Neural progenitor cell (in vitro differentiated cells): ENCODE results near the gene DSTN. TPM values are rescaled to one million over a fixed set of nuclear protein-coding genes. Genes with fewer than 3 reads are reported as not detected.
"Not testable (repeated sequence)": the region's sequence is repeated elsewhere in the genome, so short reads cannot be mapped to it uniquely, and the experiment has no call there.

Experiments used
- DNase-seq: peaks from one replicate; pipeline ENCODE4 v3.0.0-alpha.2; 2016; ENCODE audit warnings: low spot score
- H2AFZ ChIP-seq: fragments of 200-600 bp; sonication (generic); replicated peaks from 2 replicates; pipeline ENCODE4 v1.6.1; 2016; ENCODE audit warnings: antibody characterized with exemption
- H3F3A ChIP-seq: fragments of 200-600 bp; sonication (generic); 2 replicates; pipeline ENCODE4 v1.6.1; 2016; ENCODE audit warnings: antibody characterized with exemption, low read depth
- H3K27ac ChIP-seq: fragments of 200-600 bp; sonication (generic); 2 replicates; pipeline ENCODE4 v1.5.1; 2016; ENCODE audit warnings: mild to moderate bottlenecking
- H3K27me3 ChIP-seq: fragments of 200-600 bp; sonication (generic); 2 replicates; pipeline ENCODE4 v1.6.1; 2016; ENCODE audit warnings: mild to moderate bottlenecking, moderate library complexity
- H3K36me3 ChIP-seq: fragments of 200-600 bp; sonication (generic); 2 replicates; pipeline ENCODE4 v1.5.1; 2016
- H3K4me1 ChIP-seq: fragments of 200-600 bp; sonication (generic); 2 replicates; pipeline ENCODE4 v1.6.1; 2016; ENCODE audit warnings: mixed run types
- H3K4me2 ChIP-seq: fragments of 200-600 bp; sonication (generic); 2 replicates; pipeline ENCODE4 v1.6.1; 2016
- H3K4me3 ChIP-seq: fragments of 200-600 bp; sonication (generic); 2 replicates; pipeline ENCODE4 v1.5.1; 2016
- H3K79me2 ChIP-seq: fragments of 200-600 bp; sonication (generic); 2 replicates; pipeline ENCODE4 v1.6.1; 2016; ENCODE audit warnings: low read depth
- H3K9ac ChIP-seq: fragments of 200-600 bp; sonication (generic); 2 replicates; pipeline ENCODE4 v1.6.1; 2016
- H3K9me3 ChIP-seq: fragments of 200-600 bp; sonication (generic); 2 replicates; pipeline ENCODE4 v1.5.1; 2016; ENCODE audit warnings: low read depth
- H4K20me1 ChIP-seq: fragments of 200-600 bp; sonication (generic); 2 replicates; pipeline ENCODE4 v1.6.1; 2016; ENCODE audit warnings: low read depth
- H3K27ac Mint-ChIP-seq: 3 replicates; pipeline ENCODE4 v1.8.0; 2021; ENCODE audit warnings: mixed read lengths
- H3K27me3 Mint-ChIP-seq: 2 replicates; pipeline ENCODE4 v1.8.0; 2022; ENCODE audit warnings: low read depth, mild to moderate bottlenecking, inconsistent platforms, moderate library complexity, mixed read lengths; ENCODE audit not compliant: insufficient read depth
- H3K36me3 Mint-ChIP-seq: 3 replicates; pipeline ENCODE4 v1.8.0; 2021; ENCODE audit warnings: mixed read lengths
- H3K4me1 Mint-ChIP-seq: 3 replicates; pipeline ENCODE4 v1.8.0; 2021; ENCODE audit warnings: mixed read lengths
- H3K4me3 Mint-ChIP-seq: 3 replicates; pipeline ENCODE4 v1.8.0; 2021; ENCODE audit warnings: mild to moderate bottlenecking, moderate library complexity, mixed read lengths
- H3K9me3 Mint-ChIP-seq: 3 replicates; pipeline ENCODE4 v1.8.0; 2020; ENCODE audit warnings: mixed read lengths
- CTCF ChIP-seq: fragments of 200-600 bp; sonication (generic); IDR thresholded peaks from 2 replicates; pipeline ENCODE4 v1.5.1; 2017; ENCODE audit warnings: antibody characterized with exemption, mild to moderate bottlenecking
- EZH2 ChIP-seq: fragments of 200-600 bp; sonication (generic); IDR thresholded peaks from 2 replicates; pipeline ENCODE4 v1.6.1; 2017; ENCODE audit warnings: antibody characterized with exemption, mild to moderate bottlenecking, moderate library complexity
- EZH2phosphoT487 ChIP-seq: fragments of 200-600 bp; sonication (generic); IDR thresholded peaks from 2 replicates; pipeline ENCODE4 v1.6.1; 2017; ENCODE audit warnings: antibody characterized with exemption
- total RNA-seq: library from RNA; depleted of rRNA; stranded (reverse); fragments of >200 nt; gene quantifications from 2 replicates; pipeline ENCODE4 v1.2.3, GENCODE V29; 2015; ENCODE audit warnings: low replicate concordance

Gene DSTN
- total RNA-seq, 1 donor from 2014 or later: 158 TPM

- Histone ChIP-seq H3K79me2 (peaks cover 16% of the 10 kb centered on the region), H3K4me3 (no peak overlapping the region), H4K20me1 (peaks cover 19% of the 10 kb centered on the region), H2AFZ (no peak overlapping the region), H3K9me3 (no peaks in the 10 kb centered on the region), H3K27me3 (no peaks in the 10 kb centered on the region), H3K4me2 (no peak overlapping the region), H3K36me3 (no peaks in the 10 kb centered on the region), H3K27ac (no peak overlapping the region), H3K4me1 (peaks cover 2% of the 10 kb centered on the region), H3K9ac (no peak overlapping the region), H3F3A (no peaks in the 10 kb centered on the region)
- Mint-ChIP-seq H3K36me3 (peaks cover 54% of the 10 kb centered on the region), H3K4me3 (no peak overlapping the region), H3K27me3 (peaks cover 6% of the 10 kb centered on the region), H3K4me1 (peaks cover 19% of the 10 kb centered on the region), H3K27ac (no peak overlapping the region), H3K9me3 (peaks cover 13% of the 10 kb centered on the region)
- DNase-seq: no peak
- no peak for TF ChIP-seq EZH2phosphoT487
- no peak for TF ChIP-seq CTCF
- TF ChIP-seq EZH2: no peak
Observed at GRCh38 chr20:17657898-17658647, 88.2 kb downstream of the DSTN start.

DNA sequence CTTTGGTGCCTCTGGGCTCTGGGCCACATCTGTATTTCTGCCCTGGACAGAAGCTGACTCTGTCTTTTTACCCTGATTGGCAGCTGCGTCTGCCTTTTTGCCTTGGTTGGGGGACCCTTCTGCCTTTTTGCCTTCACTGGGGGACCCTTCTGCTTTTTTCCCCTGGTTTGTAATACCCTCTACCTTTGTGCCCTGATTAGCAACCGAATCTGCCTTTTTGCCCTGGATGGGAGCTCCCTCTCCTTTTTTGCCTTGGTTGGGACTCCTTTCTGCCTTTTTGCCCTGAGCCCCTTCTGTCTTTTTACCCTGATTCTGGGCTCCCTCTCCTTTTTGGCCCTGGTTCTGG, 88.7 kb downstream of the DSTN start:
- peaks cover 7% of the 10 kb centered on the region for H3K4me1 ChIP-seq
- H3K9me3 Mint-ChIP-seq: peaks cover 13% of the 10 kb centered on the region

GRCh38 chr20:17659344-17659743, 89.5 kb downstream of the DSTN start:
- not testable (repeated sequence) for H3K27ac Mint-ChIP-seq, H3K27me3 Mint-ChIP-seq, H3F3A ChIP-seq, H3K36me3 ChIP-seq, H3K9ac ChIP-seq, H3K4me3 ChIP-seq, H2AFZ ChIP-seq, H3K4me2 ChIP-seq, H3K9me3 ChIP-seq, DNase-seq, H3K4me3 Mint-ChIP-seq, H3K27ac ChIP-seq, H3K27me3 ChIP-seq
- H4K20me1 ChIP-seq: peaks cover 26% of the 10 kb centered on the region
- Mint-ChIP-seq H3K9me3 (peaks cover 13% of the 10 kb centered on the region), H3K36me3 (peaks cover 53% of the 10 kb centered on the region), H3K4me1 (peaks cover 32% of the 10 kb centered on the region)
- H3K4me1 ChIP-seq: peaks cover 14% of the 10 kb centered on the region
- H3K79me2 ChIP-seq: peaks cover 29% of the 10 kb centered on the region

More for the DNA sequence above, 88.7 kb downstream of the DSTN start:
- H3K4me3 ChIP-seq: no peak overlapping the region
- H3F3A ChIP-seq: no peaks in the 10 kb centered on the region
- Mint-ChIP-seq H3K36me3 (peaks cover 54% of the 10 kb centered on the region), H3K27ac (no peak overlapping the region), H3K4me1 (peaks cover 25% of the 10 kb centered on the region), H3K27me3 (peaks cover 6% of the 10 kb centered on the region), H3K4me3 (no peak overlapping the region)
- no peak for DNase-seq
- no peaks in the 10 kb centered on the region for H3K36me3 ChIP-seq
- no peaks in the 10 kb centered on the region for H3K27me3 ChIP-seq
- no peak overlapping the region for H3K9ac ChIP-seq
- H3K79me2 ChIP-seq: peaks cover 22% of the 10 kb centered on the region
- H3K27ac ChIP-seq: no peak overlapping the region
- TF ChIP-seq EZH2 (no peak), CTCF (no peak), EZH2phosphoT487 (no peak)
- H3K9me3 ChIP-seq: no peaks in the 10 kb centered on the region
- no peak overlapping the region for H3K4me2 ChIP-seq
- peaks cover 24% of the 10 kb centered on the region for H4K20me1 ChIP-seq
- H2AFZ ChIP-seq: no peak overlapping the region

Other genes with a start within 250 kb of the DSTN start
- gene BFSP1, start 38.7 kb upstream of the DSTN start, total RNA-seq: not detected in 2 replicates
- 18.2 and 35.2 TPM in 2 replicates for gene RRBP1, start 112.2 kb downstream of the DSTN start, total RNA-seq
- not detected in 2 replicates for gene BANF2, start 129.9 kb downstream of the DSTN start, total RNA-seq